Measurements from ENCODE around the gene CCDC87. TPM values are rescaled to one million over a fixed set of nuclear protein-coding genes. Genes with fewer than 3 reads are reported as not detected.
"Not testable (repeated sequence)": the region's sequence is repeated elsewhere in the genome, so short reads cannot be mapped to it uniquely, and the experiment has no call there.

CCDC87 gene, protein sequence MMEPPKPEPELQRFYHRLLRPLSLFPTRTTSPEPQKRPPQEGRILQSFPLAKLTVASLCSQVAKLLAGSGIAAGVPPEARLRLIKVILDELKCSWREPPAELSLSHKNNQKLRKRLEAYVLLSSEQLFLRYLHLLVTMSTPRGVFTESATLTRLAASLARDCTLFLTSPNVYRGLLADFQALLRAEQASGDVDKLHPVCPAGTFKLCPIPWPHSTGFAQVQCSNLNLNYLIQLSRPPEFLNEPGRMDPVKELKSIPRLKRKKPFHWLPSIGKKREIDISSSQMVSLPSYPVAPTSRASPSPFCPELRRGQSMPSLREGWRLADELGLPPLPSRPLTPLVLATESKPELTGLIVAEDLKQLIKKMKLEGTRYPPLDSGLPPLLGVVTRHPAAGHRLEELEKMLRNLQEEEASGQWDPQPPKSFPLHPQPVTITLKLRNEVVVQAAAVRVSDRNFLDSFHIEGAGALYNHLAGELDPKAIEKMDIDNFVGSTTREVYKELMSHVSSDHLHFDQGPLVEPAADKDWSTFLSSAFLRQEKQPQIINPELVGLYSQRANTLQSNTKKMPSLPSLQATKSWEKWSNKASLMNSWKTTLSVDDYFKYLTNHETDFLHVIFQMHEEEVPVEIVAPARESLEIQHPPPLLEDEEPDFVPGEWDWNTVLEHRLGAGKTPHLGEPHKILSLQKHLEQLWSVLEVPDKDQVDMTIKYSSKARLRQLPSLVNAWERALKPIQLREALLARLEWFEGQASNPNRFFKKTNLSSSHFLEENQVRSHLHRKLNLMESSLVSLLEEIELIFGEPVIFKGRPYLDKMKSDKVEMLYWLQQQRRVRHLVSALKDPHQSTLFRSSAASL
- under 1 TPM; 0.28 to 0.36 (median 0.28) TPM for polyA plus RNA-seq (ENCODE audit: insufficient read length in 3 of 3)

- DNase-seq (ENCODE audit: low read depth in 3 of 3, low spot score in 2 of 3) = peak; percentile 80 to 88 (median 87)
Measured at GRCh38 chr11:66592457-66593302, at the start of gene CCDC87, which contains the start of gene CCS. TSS of gene CCDC87 (minus strand) at chr11:66593063. CDS start at chr11:66593015, 48 bp downstream. TSS of gene CCS (plus strand) at chr11:66593185. CDS start at chr11:66593262, 77 bp downstream.

GRCh38 chr11:66641834-66642233, 49.0 kb upstream of the CCDC87 start:
- DNase-seq (ENCODE audit: low read depth in 3 of 3, low spot score in 2 of 3) = no peak

- not testable (repeated sequence) for DNase-seq (ENCODE audit: low read depth in 3 of 3, low spot score in 2 of 3)
Measured at GRCh38 chr11:66639814-66640340, 47.0 kb upstream of the CCDC87 start.

DNA sequence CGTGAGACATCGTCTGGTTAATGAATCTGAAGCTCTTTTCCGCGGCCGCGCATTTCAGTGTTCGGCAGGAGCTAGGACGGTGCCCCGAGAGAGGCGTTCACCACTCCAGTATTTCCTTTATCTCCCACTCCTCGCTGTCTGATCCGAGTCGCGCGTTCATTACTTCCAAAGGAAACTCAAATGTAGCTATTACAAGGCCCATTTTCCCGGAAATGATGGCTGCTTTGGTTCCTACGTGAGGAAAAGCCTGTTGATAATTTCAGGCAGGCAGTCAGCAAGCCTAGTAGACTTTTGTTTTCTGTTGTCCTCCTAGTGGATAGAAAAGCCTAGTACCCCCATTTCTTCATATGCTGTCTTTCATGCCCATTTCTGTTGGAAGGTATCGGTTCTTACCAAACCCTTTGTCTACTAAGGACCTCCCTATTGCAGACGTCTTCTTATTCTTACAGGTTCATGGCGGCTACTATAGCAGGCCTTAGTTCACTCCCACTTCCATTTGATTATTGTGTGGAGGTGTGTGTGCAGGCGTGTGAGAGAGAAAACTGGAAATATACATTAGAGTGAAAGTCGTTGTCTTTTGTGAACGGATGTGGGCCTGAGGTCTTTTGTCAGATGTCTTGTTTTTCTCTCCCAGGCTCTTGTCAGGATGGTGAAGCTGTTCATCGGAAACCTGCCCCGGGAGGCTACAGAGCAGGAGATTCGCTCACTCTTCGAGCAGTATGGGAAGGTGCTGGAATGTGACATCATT, 46.4 kb upstream of the CCDC87 start:
- DNase-seq (ENCODE audit: low read depth in 3 of 3, low spot score in 2 of 3) = peak; percentile 29 to 41 (median 38)

DNA sequence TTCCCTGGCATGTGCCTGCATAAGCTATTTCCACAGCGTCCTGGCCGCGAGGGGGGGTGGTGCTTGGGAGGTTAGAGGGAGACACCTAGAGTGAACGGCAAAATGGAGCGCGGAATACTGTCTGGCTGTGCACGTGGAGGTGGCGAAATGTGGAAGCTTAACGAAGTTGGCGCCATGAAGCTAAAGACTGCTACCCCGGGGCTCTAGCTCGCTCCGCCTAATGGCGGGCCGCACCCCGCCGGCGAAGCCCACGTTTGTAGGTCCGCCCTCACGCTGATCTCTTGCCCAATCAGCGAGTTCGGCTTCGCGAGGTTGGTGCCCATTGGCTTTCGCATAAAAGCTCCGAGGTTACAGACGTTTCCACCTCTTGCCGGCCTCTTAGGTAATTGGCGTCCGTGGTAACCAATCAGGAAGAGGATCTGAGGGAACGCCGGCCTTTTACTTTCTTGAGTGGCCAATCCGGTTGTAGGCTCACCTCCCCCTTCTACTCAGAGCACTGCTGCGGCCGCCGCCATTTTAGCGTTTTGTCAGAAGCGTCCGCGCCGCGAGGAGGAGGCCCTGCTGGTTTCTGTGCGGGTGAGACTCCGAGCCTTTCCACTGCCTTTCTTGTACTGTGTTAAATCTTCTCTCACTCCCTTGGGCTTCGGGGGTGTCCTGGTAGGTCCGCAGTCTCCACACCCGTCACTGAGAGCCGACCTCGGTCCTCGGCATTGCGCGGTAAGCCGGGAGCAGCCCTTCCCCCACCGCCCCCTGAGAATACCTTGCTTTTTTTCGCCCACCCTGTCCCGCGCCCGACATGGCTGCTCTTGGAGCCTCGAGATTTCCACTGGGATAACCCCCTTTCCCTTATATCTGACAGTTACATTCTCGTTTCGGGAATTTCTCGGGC, 45.6 kb upstream of the CCDC87 start, which contains the start of gene RBM4:
TSS of gene RBM4 (plus strand) at position 527 of the 889 bp plus-strand sequence. CDS start 1,009 bp downstream, outside the sequence.
- DNase-seq (ENCODE audit: low read depth in 3 of 3, low spot score in 2 of 3) = peak; percentile 99 to 100 (median 100)

DNA sequence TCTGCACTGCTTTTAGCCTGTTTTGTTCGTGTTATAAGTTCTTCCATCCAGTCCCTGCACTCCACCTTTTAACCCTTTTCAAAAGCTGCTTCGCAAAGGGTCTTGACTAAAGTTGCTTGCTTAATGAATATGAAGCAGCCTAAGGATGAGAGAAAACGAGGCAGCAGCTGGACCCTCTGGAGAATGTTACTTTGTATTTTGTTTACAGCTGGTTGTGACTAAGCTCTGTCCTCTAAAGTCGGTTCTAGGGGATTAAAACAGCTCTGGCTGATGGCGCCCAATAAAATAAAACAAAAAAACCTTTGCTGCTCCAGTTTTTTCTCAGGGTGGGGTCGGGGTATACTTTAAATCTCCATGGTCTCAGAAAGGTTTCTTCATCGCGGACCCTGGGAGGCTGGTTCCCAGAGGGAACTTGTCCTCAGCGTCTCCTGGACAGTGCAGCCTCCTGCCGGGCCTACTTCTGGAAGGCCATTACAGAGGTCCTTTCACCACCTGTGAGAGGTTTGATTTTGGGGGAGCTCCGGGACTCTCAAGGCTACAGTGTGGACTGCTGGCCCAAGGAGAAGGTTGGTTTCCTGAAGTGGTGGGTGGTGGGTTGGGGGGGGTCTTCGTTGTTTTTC, 44.8 kb upstream of the CCDC87 start:
- no peak for DNase-seq (ENCODE audit: low read depth in 3 of 3, low spot score in 2 of 3)

DNA sequence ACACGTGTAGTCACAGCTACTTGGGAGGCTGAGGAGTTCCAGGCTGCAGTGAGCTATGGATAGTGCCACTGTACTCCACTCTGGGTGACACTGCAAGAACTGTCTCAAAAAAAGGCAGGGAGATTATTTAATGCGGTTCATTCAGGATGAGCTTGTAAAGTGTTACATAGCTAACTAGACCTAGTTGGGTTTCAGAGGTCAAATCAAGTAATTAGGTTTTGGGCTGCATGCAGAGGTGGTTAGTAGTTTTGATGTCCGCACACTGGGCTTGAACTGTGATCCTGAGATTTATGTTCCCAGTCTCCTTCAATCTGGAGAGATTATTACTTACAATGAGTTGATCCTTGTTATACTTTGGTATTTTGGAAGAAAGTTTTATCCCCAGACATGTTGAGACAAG, 43.5 kb upstream of the CCDC87 start:
- DNase-seq (ENCODE audit: low read depth in 3 of 3, low spot score in 2 of 3) = no peak

GRCh38 chr11:66632952-66633351, 40.1 kb upstream of the CCDC87 start:
- no peak for DNase-seq (ENCODE audit: low read depth in 3 of 3, low spot score in 2 of 3)

- DNase-seq (ENCODE audit: low read depth in 3 of 3, low spot score in 2 of 3) = no peak
Measured at GRCh38 chr11:66631883-66632282, 39.0 kb upstream of the CCDC87 start.

- no peak for DNase-seq (ENCODE audit: low read depth in 3 of 3, low spot score in 2 of 3)
Measured at GRCh38 chr11:66629356-66629755, 36.5 kb upstream of the CCDC87 start.

DNA sequence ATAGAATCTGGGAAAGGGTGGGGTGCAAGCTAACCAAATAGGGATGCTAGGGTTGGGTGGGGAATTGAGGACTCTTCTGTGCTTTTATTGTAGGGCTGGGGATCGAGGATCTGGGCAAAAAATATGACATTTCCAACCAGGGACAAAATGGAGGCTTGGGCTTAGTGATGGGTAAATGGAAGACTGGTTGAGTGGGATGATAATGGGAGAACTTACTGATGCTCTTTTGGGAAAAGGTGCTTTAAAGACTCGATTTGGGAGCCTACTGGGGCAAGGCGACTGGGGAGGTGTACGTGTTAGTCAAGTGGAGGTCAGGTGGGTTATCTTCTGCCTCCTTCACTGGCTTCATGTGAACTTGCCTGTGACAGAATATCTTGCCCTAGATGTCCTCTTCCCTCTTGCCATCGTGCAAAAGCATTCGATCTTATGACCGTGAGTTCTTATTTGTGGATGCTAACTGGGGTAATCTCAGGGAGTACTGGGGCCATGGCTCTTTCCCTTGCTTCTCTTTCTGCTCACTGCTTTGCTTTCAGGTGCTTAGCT, 35.3 kb upstream of the CCDC87 start:
- DNase-seq (ENCODE audit: low read depth in 3 of 3, low spot score in 2 of 3) = no peak

GRCh38 chr11:66626926-66627325, 34.1 kb upstream of the CCDC87 start:
- DNase-seq (ENCODE audit: low read depth in 3 of 3, low spot score in 2 of 3) = no peak

DNA sequence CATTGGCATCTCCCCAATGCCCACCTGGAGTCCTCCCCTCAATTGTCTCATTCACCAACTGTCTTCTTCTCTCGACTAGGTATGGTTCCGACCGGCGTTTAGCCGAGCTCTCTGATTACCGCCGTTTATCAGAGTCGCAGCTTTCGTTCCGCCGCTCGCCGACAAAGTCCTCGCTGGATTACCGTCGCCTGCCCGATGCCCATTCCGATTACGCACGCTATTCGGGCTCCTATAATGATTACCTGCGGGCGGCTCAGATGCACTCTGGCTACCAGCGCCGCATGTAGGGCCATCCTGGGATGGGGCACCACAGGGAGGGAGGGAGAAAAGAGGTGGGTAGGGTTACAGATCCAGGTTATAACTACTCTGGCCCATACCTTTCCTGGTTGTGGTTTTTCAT, 33.5 kb upstream of the CCDC87 start:
- DNase-seq (ENCODE audit: low read depth in 3 of 3, low spot score in 2 of 3) = no peak

DNA sequence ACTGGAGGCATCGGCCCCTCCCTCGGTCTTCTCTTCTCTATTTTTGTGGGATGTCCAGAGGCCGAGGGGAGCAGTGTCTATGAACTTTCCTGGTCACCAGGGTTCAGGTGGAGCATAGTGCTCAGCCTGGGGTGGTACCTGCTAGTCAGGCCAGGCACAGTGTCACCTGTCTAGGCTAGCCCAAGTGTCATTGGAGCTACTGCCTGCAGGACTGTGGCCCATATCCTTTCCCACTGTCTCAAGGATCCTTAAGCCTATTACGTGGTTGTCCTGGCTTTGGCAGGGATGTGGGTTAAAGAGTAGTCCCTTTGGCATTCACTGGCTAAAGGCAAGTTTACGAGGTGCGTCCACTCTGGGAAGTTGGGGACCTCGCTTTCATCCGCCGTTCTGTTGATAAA, 32.9 kb upstream of the CCDC87 start:
- DNase-seq (ENCODE audit: low read depth in 3 of 3, low spot score in 2 of 3) = no peak

DNA sequence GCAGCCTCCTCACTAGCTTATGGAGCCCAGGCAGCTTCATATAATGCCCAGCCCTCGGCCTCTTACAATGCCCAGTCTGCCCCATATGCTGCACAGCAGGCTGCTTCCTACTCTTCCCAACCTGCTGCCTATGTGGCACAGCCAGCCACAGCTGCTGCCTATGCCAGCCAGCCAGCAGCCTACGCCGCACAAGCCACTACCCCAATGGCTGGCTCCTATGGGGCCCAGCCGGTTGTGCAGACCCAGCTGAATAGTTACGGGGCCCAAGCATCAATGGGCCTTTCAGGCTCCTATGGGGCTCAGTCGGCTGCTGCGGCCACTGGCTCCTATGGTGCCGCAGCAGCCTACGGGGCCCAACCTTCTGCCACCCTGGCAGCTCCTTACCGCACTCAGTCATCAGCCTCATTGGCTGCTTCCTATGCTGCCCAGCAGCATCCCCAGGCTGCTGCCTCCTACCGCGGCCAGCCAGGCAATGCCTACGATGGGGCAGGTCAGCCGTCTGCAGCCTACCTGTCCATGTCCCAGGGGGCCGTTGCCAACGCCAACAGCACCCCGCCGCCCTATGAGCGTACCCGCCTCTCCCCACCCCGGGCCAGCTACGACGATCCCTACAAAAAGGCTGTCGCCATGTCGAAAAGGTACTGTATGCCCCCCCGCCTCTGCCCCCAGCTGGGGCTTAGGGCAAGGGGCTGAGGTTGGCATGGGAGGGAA, 32.3 kb upstream of the CCDC87 start:
- no peak for DNase-seq (ENCODE audit: low read depth in 3 of 3, low spot score in 2 of 3)

DNA sequence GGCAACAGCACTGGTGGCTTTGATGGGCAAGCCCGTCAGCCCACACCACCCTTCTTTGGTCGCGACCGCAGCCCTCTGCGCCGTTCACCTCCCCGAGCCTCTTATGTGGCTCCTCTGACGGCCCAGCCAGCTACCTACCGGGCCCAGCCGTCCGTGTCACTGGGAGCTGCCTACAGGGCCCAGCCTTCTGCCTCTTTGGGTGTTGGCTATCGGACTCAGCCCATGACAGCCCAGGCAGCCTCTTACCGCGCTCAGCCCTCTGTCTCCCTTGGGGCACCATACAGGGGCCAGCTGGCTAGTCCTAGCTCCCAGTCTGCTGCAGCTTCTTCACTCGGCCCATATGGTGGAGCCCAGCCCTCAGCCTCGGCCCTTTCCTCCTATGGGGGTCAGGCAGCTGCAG, 31.6 kb upstream of the CCDC87 start:
- DNase-seq (ENCODE audit: low read depth in 3 of 3, low spot score in 2 of 3) = no peak

GRCh38 chr11:66619080-66619554, 26.3 kb upstream of the CCDC87 start:
- no peak for DNase-seq (ENCODE audit: low read depth in 3 of 3, low spot score in 2 of 3)
